GM12891 (cell line): Measurements from ENCODE around the gene SLC32A1.

ENCODE experiments used
- DNase-seq: peaks from one replicate; pipeline ENCODE4 v3.0.0; 2011; ENCODE audit warnings: low spot score; ENCODE audit not compliant: insufficient read length
- FAIRE-seq: peaks from 2 replicates; lab custom pipeline; 2011; peaks lifted over from hg19 to GRCh38; lab: Jason Lieb, UNC
- PAX5 ChIP-seq: IDR thresholded peaks from 2 replicates; pipeline ENCODE4 v1.6.1; 2011; ENCODE audit warnings: low read length, moderate library complexity, mild to moderate bottlenecking; ENCODE audit not compliant: insufficient read depth, severe bottlenecking
- POLR2A ChIP-seq: IDR thresholded peaks from 2 replicates; pipeline ENCODE4 v1.6.1; 2011; ENCODE audit warnings: low read depth, low read length, control low read depth
- POLR2AphosphoS5 ChIP-seq: IDR thresholded peaks from 2 replicates; pipeline ENCODE4 v1.6.1; 2011; ENCODE audit warnings: low read depth, low read length, control low read depth
- POU2F2 ChIP-seq: IDR thresholded peaks from 2 replicates; pipeline ENCODE4 v1.6.1; 2011; ENCODE audit warnings: low read depth, mild to moderate bottlenecking, control low read depth, low read length, moderate library complexity
- SPI1 ChIP-seq: IDR thresholded peaks from 2 replicates; pipeline ENCODE4 v1.6.1; 2011; ENCODE audit warnings: low read depth, low read length, control low read depth
- TAF1 ChIP-seq: IDR thresholded peaks from 2 replicates; pipeline ENCODE4 v1.6.1; 2011; ENCODE audit warnings: low read depth, low read length, control low read depth

Gene SLC32A1

DNA sequence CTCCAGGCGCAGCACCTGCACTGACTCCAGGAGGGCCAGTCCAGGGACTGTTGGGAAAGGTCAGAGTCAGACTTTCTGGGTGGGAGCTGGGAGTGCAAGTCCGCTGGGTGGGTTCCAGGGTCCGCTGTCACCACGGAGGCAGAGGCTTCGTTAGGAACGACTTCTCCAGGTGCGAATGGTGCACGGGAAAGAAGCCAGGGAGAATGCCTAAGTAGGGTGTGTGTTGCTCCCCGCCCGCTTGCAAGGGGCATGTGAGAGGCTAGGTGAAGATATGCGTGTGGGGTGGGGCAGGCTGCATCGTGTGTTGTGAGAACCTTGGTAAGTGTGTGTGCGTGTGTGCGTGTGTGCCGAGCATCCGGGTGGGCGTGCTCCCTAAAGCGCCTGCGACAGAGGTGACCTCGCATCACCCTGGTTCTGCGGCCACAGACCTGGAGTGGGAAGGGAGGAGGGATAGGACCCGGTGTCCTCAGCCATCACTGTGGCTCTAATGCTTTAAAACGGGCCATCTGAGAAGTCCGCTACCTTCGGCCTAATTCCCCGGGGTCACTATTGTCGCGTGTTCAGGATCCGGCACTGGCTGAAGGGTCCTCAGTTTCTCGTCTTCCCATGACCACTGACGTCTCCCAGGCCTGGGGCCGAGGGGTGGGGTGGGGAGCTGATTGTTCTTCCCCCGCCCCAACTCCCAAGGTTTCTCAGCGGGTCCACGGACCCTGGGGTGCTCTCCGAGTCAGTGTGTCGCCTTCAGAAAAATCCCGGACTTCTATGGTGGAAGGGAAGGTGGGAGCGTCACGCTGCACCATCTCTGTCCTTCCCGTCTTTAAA, 6.1 kb downstream of the SLC32A1 start:
- TF ChIP-seq POLR2A (no peak), POU2F2 (no peak), POLR2AphosphoS5 (no peak), SPI1 (no peak), PAX5 (no peak), TAF1 (no peak)
- no peak for FAIRE-seq
- peak; percentile 22 for DNase-seq

GRCh38 chr20:38730989-38731737, 6.9 kb downstream of the SLC32A1 start:
- peak; percentile 90 for FAIRE-seq
- TF ChIP-seq POU2F2 (no peak), PAX5 (no peak), POLR2AphosphoS5 (no peak), SPI1 (no peak), POLR2A (no peak), TAF1 (no peak)
- peak; percentile 73 for DNase-seq

- FAIRE-seq: no peak
- DNase-seq: no peak
- TF ChIP-seq TAF1 (no peak), PAX5 (no peak), POLR2A (no peak), POU2F2 (no peak), SPI1 (no peak), POLR2AphosphoS5 (no peak)
Observed at GRCh38 chr20:38731738-38732113, 7.4 kb downstream of the SLC32A1 start.

GRCh38 chr20:38732981-38733380, 8.7 kb downstream of the SLC32A1 start:
- TF ChIP-seq POLR2AphosphoS5: no peak
- TF ChIP-seq SPI1: no peak
- TF ChIP-seq PAX5: no peak
- no peak for TF ChIP-seq TAF1
- TF ChIP-seq POU2F2: no peak
- no peak for TF ChIP-seq POLR2A
- DNase-seq: no peak
- FAIRE-seq: no peak

DNA sequence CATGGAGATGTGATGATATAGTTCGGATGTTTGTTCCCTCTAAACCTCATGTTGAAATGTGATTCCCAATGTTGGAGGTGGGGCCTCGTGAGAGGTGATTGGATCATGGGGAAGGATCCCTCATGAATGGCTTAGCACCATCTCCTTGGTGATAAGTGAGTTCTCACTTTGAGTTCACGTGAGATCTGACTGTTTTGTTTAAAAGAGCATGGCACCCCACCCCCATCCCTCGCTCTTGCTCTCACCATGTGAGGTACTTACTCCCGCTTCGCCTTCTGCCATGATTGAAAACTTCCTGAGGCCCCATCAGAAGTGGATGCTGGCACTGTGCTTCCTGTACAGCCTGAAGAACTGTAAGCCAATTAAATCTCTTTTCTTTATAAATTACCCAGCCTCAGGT, 10.9 kb downstream of the SLC32A1 start:
- FAIRE-seq (no peak), DNase-seq (no peak)
- TF ChIP-seq PAX5 (no peak), SPI1 (no peak), POU2F2 (no peak), POLR2AphosphoS5 (no peak), TAF1 (no peak), POLR2A (no peak)

- TF ChIP-seq SPI1 (no peak), POU2F2 (no peak), POLR2A (no peak), POLR2AphosphoS5 (no peak), TAF1 (no peak), PAX5 (no peak)
- DNase-seq (no peak), FAIRE-seq (no peak)
Observed at GRCh38 chr20:38737887-38738286, 13.6 kb downstream of the SLC32A1 start.

- DNase-seq (no peak), FAIRE-seq (no peak)
- TF ChIP-seq POU2F2: no peak
- TF ChIP-seq POLR2A: no peak
- TF ChIP-seq TAF1: no peak
- no peak for TF ChIP-seq POLR2AphosphoS5
- TF ChIP-seq PAX5: no peak
- TF ChIP-seq SPI1: no peak
Observed at GRCh38 chr20:38745757-38746156, 21.5 kb downstream of the SLC32A1 start.

DNA sequence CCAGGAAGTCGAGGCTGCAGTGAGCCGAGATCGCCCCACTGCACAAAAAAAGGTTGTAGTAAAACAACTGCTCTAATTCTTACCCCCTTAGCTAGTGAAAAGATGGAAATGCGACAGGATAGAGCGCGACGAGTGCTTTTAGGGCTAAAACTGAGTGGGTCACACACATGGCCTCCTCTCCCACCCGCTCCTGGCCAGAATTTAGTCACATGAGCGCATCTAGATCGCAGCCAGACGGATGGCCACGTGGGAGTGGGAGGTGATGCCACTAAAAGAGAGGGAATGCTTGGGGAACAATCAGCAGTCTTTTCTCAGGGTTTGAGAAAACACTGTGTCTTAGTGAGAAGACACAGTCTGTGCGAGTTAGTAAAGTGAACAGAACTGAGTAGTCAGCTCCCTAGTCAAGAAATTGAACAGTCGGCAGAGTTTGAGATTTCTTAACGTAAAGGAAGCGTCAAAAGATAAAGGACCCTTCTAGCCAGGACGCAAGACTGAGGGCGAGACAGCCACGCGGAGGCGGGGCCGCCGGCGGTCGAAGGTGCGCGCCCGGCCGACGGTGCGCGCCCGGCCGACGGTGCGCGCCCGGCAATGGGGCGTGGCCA, 23.3 kb downstream of the SLC32A1 start:
- no peak for TF ChIP-seq POLR2A
- TF ChIP-seq POLR2AphosphoS5: no peak
- no peak for TF ChIP-seq TAF1
- no peak for TF ChIP-seq PAX5
- no peak for TF ChIP-seq POU2F2
- no peak for TF ChIP-seq SPI1
- no peak for FAIRE-seq
- peak; percentile 10 for DNase-seq

GRCh38 chr20:38748097-38748860, 24.0 kb downstream of the SLC32A1 start, which contains the start of gene ACTR5:
Gene ACTR5, plus strand, starts transcription at chr20:38748460. Its CDS starts 19 bp downstream, at chr20:38748479.
- peak; percentile 94 for DNase-seq

More at GRCh38 chr20:38748097-38748860, 24.0 kb downstream of the SLC32A1 start, which contains the start of gene ACTR5:
- TF ChIP-seq POLR2AphosphoS5 (peak; percentile 49; the same call in 1 of the 2 replicates), PAX5 (peak; percentile 51), TAF1 (peak; percentile 59; the same call in 1 of the 2 replicates), POU2F2 (0 out of 2 replicates have a peak, but pooled peaks have one; percentile 6), POLR2A (peak; percentile 54; the same call in 1 of the 2 replicates), SPI1 (no peak)
- peak; percentile 96 for FAIRE-seq
